NCI-H526 treated with DMSO at 0.1 percent for 48 hours (cell line): ENCODE measurements around the gene C22orf39.

Source experiments
- DNase-seq: peaks from one replicate; lab custom pipeline; 2025; lab: John Stamatoyannopoulos, UW

C22orf39 gene

DNA sequence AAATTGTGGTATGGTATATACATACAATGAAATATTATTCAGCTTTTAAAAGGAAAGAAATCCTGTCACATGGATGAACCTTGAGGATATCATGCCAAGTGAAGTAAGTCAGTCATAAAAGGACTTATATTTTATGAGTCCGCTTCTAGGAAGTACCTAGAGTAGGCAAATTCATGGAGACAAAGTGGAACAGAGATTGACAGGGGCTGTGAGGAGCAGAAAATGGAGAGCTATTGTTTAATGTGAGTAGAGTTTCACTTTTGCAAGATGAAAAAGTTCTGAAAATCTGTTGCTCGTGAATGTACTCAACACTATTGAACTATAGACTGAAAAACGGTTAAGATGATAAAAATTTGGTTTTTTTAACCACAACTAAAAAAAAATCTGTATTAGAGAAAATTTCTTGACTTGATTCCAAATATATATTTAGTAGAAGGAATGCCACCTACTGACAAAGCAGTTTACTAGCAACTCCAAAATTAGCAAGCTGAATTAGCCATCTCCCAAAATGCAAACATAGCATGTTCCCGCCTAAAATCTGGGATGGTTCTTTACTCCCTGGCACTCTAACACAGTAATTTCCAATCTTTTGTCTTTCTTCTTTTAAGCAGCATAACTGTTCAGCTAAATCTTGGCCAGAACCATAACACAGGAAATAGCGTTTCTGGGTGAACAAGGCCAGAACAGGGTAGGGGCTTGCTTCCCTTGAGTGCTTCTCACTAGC is 30.0 kb upstream of the C22orf39 start:
- DNase-seq = no peak

DNA sequence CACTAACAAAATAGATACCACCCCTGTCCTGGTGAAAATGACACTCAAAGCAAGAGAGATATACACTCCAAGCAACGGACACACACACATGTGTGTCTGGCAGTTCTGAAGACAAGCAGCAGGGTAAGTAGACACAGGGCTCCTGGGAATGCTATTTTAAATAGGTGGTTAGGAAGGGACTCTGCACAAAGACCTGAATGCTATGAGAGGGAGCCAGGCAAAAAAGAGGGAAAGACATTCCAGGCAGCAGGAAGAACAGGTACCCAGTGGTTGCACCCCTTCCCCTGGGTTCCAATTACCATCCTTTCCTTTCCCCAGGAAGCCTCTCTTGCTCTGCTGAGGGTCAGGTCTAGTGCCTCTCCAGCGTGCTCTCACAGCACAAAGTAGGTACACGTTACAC is 28.5 kb upstream of the C22orf39 start:
- DNase-seq = no peak

DNA sequence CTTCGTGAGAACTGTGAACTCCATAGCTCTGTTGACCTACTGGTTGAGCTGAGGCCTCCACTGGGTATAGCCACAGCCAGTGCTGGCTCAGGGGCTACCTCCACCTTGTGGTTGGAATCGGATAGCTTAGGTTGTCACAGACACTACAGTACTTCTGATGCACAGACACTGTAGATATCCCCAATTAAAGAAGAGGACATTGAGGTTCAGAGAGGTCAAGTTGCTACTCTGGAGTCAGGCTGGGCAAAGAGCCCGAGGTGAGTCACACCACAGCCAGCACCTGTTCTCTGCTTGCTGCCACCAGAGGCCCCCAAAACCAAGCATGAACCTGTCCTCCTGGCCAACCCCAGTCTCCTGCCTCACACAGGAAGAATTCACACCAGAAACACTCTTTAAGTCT is 26.1 kb upstream of the C22orf39 start:
- DNase-seq = no peak

DNA sequence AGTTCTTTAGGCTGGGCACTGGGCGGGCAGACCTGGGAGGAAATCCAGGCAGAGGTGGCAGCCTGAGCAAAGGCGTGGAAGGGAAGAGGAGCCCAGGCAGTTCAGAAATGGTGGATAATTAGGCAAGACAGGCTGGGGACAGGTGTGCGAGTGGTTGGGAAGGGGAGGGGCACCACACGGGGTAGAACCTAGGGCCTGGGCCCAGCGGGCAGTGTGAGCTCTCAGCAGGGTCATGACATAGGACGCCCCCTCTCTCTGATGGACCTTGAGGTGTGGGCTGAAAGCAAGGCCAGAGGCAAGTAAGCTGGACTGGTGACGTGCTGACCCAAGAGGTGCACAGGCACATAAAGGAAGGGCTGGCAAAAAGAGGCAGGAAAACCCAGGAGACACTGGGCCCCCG is 24.7 kb upstream of the C22orf39 start:
- DNase-seq = no peak

DNA sequence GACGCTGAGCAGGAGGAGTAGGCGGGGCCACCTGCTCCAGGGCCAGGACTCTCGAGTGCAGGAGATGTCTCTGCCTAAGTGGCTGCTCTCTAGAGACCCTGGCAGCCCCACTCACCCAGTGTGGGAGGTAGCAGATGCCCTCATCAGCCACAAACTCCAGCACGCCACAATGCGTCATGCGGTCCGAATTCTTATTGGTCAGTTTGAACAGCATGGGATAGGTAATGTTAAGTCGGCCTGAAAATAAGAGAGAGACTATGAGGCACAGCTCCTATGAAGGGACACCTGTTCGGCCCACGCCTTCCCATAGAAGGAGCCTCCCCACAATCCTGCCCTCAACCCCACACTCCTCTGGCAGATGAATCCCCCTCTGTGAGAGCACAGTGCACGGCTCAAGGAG is 24.1 kb upstream of the C22orf39 start:
- no peak for DNase-seq

DNA sequence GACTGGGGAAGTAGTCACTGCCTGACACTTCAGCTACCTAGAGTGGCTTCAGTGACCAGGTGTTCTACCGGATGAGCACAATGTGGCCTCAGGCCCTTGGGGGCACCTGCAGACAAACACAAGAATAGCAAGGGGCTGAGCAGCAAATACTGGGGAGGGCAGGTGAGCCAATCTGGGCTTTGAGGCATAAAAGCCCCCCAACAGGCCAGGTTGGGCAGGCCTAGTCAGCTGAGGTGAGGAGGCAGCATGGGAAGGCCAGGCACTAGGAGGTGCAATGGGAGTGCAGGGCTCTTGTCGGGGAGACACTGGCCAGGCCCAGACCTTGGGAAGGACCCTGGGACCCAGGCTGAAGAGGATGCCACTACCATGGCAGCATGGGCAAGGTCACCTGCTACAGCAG is 22.5 kb upstream of the C22orf39 start:
- no peak for DNase-seq

DNA sequence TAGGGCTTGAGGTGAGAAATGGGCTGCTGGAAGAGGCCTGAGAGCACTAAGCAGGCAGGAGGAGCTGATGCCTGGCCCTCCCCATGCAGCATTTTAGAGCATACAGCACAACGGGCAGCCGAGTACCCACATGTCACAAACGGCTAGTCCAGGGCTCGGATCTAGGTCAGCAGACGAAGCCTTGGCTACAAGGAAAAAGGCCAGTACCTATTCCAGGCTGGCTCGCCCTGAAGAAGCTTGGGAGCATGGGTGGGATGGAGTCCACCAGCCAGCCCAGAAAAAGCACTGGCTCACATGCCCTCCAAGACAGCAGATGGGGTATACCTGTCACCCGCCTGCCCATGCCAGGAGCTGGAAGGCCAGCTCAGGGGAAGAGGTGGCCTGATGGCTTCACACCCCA is 21.9 kb upstream of the C22orf39 start:
- no peak for DNase-seq

DNA sequence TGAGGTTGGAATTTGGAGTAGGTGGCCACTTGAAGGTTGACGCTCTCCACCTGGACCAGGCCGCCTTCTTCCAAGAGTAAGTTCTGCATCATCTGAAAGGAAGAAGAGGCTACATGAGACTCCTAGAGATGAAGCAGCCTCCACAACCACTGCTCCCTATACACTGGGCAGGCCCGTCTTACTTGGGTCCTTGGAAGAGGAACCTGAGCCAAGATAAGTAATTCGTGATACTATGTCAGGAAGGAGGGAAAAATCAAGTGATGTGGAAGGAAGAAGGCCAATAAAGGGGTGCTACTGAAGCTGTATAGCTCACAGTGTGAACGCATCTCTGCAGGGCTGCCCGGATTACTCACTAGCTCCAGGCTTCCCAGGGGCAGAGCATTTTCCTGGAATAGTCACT is 20.4 kb upstream of the C22orf39 start:
- DNase-seq = no peak

DNA sequence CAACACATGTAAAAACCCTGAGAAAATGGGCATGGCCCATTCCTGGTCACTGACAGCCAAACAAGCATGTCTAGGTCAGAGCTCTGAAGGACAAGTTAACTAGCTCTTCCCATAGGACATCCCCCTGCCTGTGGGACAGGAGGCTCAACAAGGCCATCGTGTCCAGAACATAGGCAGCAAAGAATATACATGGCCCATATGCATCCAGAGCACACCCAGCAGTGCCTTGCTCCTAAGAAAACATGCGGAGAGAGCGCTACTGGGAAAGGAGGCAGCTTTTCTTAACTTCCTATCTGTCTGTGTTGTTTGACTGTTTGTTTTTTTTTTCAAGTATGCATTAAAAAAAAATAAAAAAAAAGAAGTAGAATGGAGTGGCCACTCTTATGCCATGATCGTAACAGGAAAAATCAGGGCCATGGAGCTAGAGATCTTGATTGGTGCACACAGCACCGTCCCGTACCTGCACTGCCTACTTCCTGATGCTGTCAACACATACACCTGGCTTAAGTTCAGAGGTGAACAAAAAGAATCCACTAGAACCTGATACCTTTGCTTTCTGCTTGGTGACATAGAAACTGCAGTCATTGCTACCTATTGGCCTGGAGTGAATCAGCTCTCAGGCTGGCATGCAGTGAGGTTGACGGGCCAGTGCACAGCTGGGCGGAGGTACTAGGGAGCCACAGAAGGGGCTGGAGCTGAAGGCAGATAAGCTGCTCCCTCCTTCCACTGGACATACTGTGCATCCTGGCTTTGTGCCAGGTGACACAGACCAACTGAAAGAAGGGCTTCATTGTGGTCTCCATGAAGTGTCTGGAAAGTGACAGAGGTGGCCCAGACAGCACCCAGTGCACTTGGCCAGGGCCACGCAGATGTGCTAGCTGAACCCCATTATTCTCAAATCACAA is 19.6 kb upstream of the C22orf39 start:
- no peak for DNase-seq

DNA sequence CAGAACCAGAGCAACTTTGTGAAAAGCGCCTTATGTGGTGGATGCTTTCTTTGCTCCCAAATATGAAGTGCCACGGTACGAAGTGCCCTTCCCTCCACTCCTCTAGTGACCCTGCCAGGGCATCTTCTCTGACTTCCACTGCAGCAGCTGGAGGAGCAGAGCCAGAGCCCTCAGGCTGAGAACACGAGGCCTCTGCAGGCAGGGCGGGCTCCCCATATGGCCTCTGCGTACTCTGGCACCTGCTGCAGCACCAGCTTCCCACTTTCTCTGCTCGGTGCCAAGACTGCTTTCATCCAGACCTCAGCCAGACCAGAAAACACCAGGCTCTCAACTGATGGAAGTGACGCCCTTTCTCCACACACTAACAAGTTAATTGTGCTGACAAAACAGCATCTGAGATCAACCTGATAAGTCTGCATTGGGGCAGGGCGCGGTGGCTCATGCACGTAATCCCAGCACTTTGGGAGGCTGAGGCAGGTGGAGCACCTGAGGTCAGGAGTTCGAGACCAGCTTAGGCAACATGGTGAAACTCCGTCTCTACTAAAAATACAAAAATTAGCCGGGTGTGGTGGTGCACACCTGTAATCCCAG is 18.7 kb upstream of the C22orf39 start:
- no peak for DNase-seq

DNA sequence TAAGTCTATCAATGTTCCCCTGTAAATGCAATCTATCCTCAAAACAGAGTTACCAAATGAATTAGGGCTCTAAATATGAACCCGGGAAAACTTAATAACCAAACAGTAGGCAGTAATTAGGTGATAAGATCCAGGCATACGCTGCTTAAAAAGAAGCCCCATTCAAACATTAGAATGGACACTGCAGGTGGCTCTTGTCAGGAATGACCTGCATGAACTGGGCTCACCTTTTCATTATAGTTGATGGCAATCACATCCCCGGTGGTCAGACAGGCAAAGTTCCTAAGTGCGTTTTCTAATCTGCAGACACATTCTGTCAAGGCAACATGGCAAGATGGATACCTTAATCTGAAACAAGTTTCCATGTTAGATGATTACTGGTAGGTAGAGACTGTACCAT is 17.5 kb upstream of the C22orf39 start:
- no peak for DNase-seq

DNA sequence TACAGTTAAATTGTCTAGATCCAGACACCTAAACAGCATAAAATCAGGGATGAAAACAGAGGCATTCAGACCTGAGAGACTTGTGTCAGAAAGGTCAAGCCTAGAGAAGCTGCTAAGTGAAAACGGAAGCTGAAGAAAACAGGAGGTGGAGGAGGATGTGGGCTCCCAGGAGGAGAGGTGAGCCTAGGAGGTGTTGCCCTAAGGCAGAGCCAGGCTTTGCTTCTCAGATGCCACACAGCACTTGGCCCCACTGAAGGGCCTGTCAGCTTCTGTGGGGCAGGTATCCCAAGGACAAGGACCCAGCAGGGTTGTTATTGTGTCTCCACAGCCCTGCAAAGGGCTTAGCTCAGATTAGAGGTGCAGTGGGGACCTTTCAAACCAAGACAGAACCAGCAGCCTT is 17.0 kb upstream of the C22orf39 start:
- no peak for DNase-seq

DNA sequence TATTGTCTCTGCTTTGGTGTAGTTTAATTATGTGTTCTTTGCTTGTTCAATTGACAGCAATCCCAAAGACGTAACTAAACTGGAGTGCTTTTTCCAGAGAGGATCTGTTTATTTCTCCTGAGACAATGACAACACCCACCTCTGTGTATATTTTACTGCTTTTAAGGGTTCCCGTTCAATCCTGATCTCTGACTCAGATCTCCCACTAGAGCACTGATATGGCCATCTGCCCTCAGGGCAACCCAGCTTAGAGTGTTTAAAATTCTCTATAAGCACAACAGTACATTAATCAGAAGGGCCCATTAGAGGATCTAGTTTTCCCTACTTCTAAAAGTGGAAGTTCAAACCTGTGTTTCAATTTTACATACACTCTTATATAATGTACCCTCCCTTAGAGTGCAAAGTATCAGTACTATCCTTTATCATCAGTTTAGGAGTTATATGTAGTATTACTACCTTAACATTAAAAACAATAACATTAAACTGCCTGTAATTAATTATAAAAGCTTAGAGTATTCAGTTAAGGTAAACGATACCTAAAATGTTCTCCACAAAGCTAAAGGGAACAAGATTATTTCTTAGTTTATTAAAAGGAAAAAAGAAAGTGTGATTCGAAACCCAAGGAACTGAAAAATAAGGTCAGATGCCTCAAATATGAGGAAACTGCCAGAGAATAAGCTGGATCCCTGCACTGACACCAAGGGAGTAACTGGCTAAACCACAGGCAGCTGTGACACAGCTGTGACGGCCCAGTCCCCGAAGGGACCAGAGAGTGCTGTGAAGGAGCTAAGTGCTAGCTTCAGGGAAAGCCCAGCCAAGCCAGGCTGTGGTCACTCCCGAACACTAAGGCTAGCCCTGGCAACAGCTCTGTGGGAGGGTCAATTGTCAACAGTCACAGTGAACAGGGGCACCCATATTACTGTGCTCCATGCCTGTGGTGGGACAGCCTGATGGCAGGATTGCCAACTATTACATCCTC is 16.3 kb upstream of the C22orf39 start:
- DNase-seq = no peak

DNA sequence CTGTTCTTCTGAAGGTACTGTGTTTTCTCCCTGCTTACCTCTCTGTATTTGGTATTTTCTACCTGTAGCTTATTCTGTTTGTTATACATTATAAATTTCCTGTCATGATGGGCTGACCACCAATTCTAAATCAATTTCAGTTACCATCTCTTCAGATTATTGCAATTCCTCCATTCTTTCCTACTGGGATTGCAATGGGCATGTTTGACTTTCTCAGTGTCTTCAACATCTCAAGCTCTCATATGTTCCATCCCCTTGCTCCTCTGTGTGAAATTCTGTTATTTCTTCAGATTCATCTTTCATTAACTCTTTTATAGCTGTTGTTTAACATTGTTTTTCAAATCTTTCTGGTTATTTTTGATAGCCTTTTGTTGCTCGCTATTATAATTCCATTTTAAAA is 15.5 kb upstream of the C22orf39 start:
- no peak for DNase-seq

DNA sequence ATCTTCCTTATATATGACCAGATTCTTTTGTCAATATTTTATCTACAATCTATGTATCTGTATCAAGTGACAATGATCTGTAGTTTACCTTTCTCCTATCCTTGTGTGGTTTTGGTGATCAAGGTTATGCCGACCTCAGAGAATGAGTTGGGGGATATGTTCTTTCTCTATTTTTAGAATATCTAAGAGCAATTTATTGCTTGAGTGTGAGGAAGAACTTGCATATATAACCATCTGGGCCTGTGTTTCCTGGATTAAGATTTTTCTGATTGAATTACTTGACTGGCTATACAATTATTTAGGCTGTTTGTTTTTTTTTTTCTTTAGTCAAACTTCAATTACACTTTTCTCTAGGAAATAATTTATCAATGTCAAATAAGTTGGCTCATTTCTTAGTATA is 14.0 kb upstream of the C22orf39 start:
- DNase-seq = no peak

DNA sequence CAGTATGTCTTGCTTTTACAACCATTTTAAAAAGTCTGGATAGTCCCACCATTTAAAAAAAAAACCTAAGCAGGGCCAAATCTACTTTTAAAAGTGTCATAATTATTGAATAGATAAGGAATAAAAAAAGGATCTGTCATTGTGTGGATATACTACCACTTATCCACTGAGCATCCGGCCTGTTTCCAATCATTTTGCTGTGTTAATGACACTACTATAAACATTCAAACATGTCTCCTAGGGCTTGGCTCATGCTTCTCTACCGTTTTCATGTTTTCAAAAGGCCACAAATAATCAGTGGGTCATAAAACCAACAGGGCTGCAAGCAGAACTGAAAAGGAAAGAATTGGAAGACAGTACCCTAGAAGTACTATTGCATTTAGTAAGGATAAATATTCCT is 12.5 kb upstream of the C22orf39 start:
- no peak for DNase-seq

DNA sequence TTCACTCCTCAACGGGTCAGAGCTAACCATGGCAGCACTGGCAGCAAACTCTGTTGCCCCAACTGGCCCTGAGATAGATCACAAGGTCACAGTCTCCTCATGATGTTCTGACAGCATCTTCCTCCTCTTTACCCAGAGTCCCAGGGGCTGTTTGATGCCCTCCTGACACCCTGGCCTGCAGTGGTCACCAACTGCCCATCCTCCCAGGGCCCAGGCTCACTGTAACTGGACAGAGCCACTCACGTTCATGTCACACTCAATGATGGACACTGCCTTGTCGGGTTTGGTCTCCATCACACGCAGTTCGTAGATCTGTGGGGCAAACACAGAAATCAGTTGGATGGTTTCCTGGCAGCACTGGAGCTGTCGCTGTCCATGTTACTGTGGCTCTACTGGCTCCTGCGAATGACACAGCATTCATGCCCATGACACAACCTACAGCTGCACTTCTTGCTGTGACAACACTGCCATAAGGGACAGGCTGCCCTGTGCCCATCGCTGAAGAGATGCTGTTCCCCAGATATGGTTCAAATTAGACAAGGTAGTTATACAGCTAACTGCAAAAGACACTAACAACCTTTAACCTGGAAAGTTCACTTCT is 10.4 kb upstream of the C22orf39 start:
- DNase-seq = no peak

DNA sequence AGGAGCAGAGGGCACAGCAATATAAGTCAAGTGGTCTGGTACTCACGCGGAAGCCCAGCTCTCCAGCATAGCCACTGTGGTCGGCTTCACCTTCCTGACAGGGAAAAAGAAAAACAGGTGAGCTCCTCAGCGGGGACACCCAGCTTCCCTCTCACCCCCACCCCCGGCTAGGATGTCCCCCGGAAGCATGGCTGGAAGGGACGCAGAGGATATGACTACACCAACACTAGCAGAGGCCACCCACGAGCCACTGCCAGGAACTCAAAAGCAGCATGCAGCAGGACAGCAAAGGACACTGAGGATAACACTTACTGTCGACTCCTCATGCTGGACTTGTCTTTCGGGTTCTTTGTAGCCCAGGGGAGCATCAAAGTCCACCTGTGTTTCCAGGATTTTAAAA is 9.0 kb upstream of the C22orf39 start:
- DNase-seq = no peak

DNA sequence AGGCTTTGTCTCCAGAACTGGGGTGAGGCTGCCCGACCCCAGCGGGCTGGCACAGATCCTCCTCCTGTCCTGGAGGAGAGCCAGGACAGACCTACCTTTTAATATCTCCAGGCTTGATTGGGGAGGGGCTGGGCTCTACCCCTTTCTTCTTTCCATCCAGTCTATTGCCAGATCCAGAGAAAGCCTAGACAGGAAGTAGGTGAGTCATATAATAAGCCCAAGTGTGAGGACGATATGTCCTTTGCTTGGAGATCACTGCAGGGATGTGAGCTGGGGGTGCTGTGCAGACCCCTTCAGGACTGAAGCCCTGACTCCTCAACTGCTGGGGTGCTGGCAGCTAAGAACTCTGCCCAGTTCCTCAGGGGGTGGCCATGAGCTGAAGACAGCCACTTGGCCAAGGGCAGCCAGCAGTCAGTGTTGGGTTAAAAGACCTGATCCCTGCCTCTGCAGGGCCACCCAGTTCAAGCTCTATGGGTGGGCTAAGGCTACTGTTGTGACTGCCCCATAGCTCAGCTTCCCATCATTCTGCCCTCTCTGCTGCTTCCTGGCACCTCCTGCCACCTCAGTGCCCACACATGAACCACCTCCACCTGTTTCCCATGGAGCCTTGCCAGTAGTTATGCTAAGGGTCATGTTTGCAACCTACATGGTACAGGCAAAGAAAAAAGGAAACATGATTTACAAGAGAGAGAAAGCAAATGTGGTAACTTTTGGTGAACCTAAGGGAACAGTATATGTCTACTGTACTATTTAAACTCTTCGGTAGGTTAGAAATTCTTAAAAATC is 8.3 kb upstream of the C22orf39 start:
- no peak for DNase-seq

DNA sequence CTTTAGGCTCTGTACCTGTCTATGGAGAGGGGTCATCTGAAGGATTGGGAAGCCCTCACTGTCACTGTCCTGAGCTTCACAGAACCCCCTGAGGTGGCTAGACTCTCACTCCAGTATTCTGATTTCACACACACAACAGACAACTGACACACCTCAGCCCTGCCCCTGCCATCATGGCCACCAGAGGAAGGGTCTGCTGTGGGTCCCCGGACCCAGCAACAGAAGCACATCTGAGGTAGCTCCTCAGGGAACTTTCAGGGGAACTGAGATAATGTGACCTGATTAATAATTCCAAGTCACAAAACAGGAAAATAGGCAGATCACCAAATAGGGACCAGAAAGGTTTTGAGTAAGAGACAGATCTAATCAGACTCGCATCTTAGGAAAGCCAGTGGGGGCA is 7.5 kb upstream of the C22orf39 start:
- DNase-seq = no peak

DNA sequence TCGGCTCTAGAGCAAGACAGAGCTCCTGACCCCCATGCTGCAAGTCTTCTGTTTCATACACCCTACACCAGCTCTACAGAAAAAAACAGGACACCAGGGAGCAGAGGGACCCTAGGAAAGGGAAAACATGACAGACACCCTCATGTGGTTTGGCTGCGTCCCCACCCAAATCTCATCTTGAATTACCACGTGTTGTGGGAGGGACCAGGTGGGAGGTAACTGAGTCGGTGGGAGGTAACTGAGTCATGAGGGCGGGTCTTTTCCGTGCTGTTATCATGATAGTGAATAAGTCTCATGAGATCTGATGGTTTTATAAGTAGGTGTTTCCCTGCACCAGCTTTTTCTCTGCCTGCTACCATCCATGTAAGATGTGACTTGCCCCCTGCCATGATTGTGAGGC is 6.6 kb upstream of the C22orf39 start:
- DNase-seq = no peak
